COR-L47 (cell line): Measurements from ENCODE around the gene SYNPR.
A peak's percentile ranks its signal among the peaks of the same experiment; 100 is the strongest.

Experiments
- DNase-seq: peaks from one replicate; lab custom pipeline; 2025; lab: John Stamatoyannopoulos, UW

The SYNPR gene

DNA sequence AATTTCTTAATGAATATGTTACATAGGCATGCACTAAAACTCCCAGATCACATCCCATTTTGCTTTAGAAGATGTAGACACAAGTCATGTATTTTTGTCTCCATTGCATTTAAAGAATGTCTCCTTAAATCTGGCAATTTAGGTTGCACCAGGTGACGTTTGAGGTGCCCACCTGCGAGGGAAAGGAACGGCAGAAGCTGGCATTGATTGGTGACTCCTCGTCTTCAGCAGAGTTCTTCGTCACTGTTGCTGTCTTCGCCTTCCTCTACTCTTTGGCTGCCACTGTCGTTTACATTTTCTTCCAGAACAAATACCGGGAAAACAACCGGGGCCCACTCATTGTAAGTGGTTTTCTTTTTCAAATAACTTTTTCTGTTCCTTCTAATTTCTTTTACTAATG is 278.3 kb downstream of the SYNPR start:
- DNase-seq: no peak

DNA sequence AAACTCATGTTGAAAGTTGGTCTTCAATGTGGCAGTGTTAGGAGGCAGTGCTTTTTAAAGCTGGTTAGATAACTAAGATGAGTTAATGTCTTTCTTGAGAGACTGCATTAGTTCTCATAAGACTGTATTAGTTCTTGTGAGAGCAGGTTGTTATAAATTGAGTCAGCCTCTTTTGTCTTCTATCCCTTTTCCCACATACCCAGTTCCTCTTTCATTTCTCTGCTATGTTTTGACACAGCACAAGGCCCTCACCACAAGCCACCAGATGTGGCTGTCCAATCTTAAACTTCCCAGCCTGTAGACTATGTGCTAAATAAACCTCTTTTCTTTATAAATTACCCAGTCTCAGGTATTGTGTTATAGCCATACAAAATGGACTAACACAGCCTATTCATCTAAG is 279.8 kb downstream of the SYNPR start:
- no peak for DNase-seq

DNA sequence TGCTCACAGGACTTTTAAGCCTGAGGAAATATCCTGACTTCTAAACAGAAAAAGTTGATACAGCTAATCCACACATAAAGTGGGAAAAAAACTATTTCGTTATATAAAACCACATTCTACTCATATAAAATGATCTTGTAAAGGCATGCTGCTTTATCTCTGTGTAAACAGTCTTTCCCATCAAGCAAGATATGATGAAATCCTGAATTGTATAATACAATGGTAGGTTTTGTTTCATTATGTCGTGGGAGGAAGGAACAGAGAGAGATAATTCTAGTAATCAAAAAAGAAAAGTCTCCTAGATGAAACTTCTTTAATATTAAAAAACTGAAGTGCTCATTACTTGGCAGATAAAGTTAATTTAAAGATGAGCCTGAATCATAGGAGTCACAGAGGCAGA is 281.8 kb downstream of the SYNPR start:
- no peak for DNase-seq

- DNase-seq: no peak
Measured at GRCh38 chr3:63561879-63562278, 283.8 kb downstream of the SYNPR start.

- no peak for DNase-seq
Measured at GRCh38 chr3:63562323-63562722, 284.2 kb downstream of the SYNPR start.

- no peak for DNase-seq
Measured at GRCh38 chr3:63563572-63563971, 285.5 kb downstream of the SYNPR start.

DNA sequence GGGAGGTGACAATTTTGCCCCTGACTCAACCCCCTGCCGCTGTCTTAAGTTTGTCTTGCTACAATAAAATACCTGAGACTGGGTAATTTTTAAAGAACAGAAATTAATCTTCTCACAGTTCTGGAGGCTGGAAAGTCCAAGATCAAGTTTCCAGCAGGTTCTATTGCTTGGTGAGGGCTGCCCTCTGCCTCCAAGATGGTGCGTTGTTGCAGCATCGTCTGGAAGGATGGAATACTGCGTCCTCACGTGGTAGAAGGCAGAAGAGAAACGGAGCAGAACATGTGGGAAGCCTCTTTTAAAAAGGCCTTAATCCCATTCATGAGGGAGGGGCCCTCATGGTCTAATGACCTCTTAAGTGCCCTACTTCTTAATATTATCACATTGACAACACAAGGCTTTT is 287.1 kb downstream of the SYNPR start:
- no peak for DNase-seq

- DNase-seq: no peak
Measured at GRCh38 chr3:63571682-63572081, 293.6 kb downstream of the SYNPR start.

- DNase-seq: peak; percentile 69
Measured at GRCh38 chr3:63576846-63577245, 298.7 kb downstream of the SYNPR start.

GRCh38 chr3:63578858-63579257 is 300.8 kb downstream of the SYNPR start:
- no peak for DNase-seq

DNA sequence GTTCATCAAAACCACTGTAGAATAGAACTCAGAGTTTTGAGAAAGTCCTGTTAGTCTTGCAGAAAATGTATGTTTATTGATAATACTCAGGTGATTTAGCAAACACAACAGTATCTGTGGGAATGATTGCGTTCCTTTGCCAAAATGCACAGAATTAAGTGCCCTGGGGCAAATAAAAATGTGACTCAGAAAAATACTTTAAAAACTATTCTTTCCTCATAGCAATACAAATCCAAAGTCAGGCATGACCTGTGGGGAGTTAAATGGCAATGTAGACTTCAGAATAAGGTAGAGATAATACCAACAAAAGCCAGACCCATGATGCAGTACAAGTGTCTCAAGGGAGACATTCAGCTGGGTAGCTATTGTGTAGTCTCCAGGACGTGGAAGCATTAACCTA is 302.0 kb downstream of the SYNPR start:
- DNase-seq: no peak

DNA sequence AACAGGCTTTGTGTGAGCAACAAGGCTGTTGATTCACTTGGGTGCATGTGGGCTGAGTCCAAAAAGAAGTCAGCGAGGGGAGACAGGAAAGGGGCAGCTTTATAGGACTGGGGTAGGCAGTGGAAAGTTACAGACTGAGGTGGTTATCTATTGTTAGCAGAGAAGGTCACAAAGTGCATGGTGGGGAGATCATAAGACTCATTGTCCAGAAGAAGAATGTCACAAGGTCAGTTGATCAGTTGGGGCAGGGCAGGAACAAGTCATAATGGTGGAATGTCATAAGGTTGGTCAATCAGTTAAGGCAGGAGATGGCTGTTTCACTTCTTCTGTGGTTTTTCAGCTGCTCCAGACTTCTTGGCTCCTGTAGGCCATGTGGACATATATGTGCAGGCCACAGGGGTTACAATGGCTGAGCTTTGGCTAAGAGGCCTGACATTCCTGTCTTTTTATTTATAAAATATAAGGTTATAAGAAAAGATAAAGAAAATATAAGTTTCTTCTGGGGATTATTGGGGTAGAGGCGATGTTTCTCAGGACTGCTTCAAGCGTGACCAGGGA is 304.9 kb downstream of the SYNPR start:
- DNase-seq: no peak

- no peak for DNase-seq
Measured at GRCh38 chr3:63584681-63585080, 306.6 kb downstream of the SYNPR start.

- no peak for DNase-seq
Measured at GRCh38 chr3:63585927-63586326, 307.8 kb downstream of the SYNPR start.

- DNase-seq: no peak
Measured at GRCh38 chr3:63588895-63589294, 310.8 kb downstream of the SYNPR start.

- no peak for DNase-seq
Measured at GRCh38 chr3:63593779-63594178, 315.7 kb downstream of the SYNPR start.

DNA sequence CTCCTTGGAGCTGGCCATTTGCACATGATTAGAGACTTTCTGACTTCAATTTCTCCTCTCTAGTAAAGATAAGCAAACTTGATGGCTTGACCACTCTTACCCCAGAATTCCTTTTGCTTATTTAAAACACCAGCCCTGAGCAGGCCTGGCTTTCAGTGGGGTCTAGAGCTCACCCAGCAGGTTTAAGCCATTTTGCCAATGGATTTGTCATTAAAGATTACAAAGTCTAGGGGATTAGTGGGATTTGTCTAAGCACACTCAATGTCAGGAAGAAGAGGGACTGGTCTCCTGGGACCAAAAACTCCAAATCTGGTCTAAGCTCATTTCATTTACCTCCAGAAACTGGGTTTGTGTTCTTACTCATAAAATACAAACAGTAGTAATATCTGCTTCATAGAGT is 317.1 kb downstream of the SYNPR start:
- DNase-seq: no peak

- no peak for DNase-seq
Measured at GRCh38 chr3:63597019-63597418, 318.9 kb downstream of the SYNPR start.

GRCh38 chr3:63607716-63608115 is 329.6 kb downstream of the SYNPR start:
- DNase-seq: no peak

DNA sequence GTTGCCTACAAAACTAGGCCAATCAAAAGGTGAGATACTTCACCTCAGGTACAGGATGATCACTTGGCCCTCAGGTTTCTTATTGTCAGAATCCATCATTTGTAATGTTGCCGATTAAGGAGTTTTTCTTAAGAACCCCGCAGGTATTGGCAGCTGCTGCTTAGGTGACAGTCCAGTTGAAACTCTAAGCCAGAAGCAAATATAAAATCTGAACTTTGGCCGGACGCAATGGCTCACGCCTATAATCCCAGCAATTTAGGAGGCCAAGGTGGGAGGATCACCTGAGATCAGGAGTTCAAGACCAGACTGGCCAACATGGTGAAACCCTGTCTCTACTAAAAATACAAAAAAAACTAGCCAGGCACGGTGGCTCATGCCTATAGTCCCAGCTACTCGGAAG is 331.3 kb downstream of the SYNPR start:
- no peak for DNase-seq

GRCh38 chr3:63609834-63610233 is 331.7 kb downstream of the SYNPR start:
- no peak for DNase-seq

GRCh38 chr3:63611382-63611781 is 333.3 kb downstream of the SYNPR start:
- no peak for DNase-seq

- DNase-seq: no peak
Measured at GRCh38 chr3:63613561-63613960, 335.5 kb downstream of the SYNPR start.

- no peak for DNase-seq
Measured at GRCh38 chr3:63617391-63617790, 339.3 kb downstream of the SYNPR start.
